Endodermal cell (in vitro differentiated cells): ENCODE results near the gene DENND6B. TPM values are rescaled to one million over a fixed set of nuclear protein-coding genes. Genes with fewer than 3 reads are reported as not detected.

Source experiments
- DNase-seq: peaks from one replicate; pipeline ENCODE4 v3.0.0-alpha.2; 2017
- H3K27ac ChIP-seq: 2 replicates; pipeline ENCODE4 v1.5.1; 2013; ENCODE audit warnings: mild to moderate bottlenecking, low read depth, low read length, moderate library complexity
- H3K27me3 ChIP-seq: 2 replicates; pipeline ENCODE4 v1.6.1; 2013; ENCODE audit warnings: mild to moderate bottlenecking, low read length, moderate library complexity; ENCODE audit not compliant: insufficient read depth, control insufficient read depth, poor library complexity, severe bottlenecking
- H3K36me3 ChIP-seq: 2 replicates; pipeline ENCODE4 v1.7.0; 2013; ENCODE audit warnings: mild to moderate bottlenecking, low read length, moderate library complexity; ENCODE audit not compliant: control insufficient read depth, insufficient read depth
- H3K4me1 ChIP-seq: one replicate; pipeline ENCODE4 v1.7.0; 2013; ENCODE audit warnings: low read length; ENCODE audit not compliant: control insufficient read depth, insufficient read depth
- H3K4me3 ChIP-seq: 2 replicates; pipeline ENCODE4 v1.5.1; 2013; ENCODE audit warnings: mild to moderate bottlenecking, low read length, moderate library complexity
- H3K9ac ChIP-seq: 2 replicates; pipeline ENCODE4 v1.6.1; 2013; ENCODE audit warnings: mild to moderate bottlenecking, low read length, moderate library complexity; ENCODE audit not compliant: poor library complexity, severe bottlenecking; ENCODE audit errors: extremely low read depth
- H3K9me3 ChIP-seq: 2 replicates; pipeline ENCODE4 v1.6.1; 2013; ENCODE audit warnings: mild to moderate bottlenecking, low read length, moderate library complexity; ENCODE audit not compliant: control insufficient read depth
- H3K27ac Mint-ChIP-seq: 2 replicates; pipeline ENCODE4 v1.8.0; 2020; ENCODE audit warnings: mixed read lengths
- H3K27me3 Mint-ChIP-seq: 2 replicates; pipeline ENCODE4 v1.8.0; 2021; ENCODE audit warnings: mild to moderate bottlenecking, mixed read lengths; ENCODE audit not compliant: insufficient read depth
- H3K36me3 Mint-ChIP-seq: 2 replicates; pipeline ENCODE4 v1.8.0; 2020; ENCODE audit warnings: low read depth, mixed read lengths
- H3K4me1 Mint-ChIP-seq: 2 replicates; pipeline ENCODE4 v1.8.0; 2020; ENCODE audit warnings: mixed read lengths
- H3K4me3 Mint-ChIP-seq: 2 replicates; pipeline ENCODE4 v1.8.0; 2020; ENCODE audit warnings: mild to moderate bottlenecking, moderate library complexity, mixed read lengths
- H3K9me3 Mint-ChIP-seq: 2 replicates; pipeline ENCODE4 v1.8.0; 2020; ENCODE audit warnings: mild to moderate bottlenecking, mixed read lengths
- CTCF ChIP-seq: fragments of 200-600 bp; sonication (generic); conservative IDR thresholded peaks from 2 replicates; pipeline ENCODE4 v1.5.0; 2021; ENCODE audit warnings: antibody characterized with exemption, mild to moderate bottlenecking
- WGBS, 2 experiments: methylation state at CpG; one replicate each; pipeline versions ENCODE4 v1.1.5 to v1.1.7; 2013; ENCODE audit warnings: missing lambda C conversion rate in 2 of 2, mixed read lengths in 1 of 2; ENCODE audit not compliant: insufficient coverage in 1 of 2, insufficient read length in 1 of 2; 5-methylcytosine and 5-hydroxymethylcytosine counted together
- long read RNA-seq, 4 experiments: library from polyadenylated mRNA in 2 of 4; library from RNA in 1 of 4; library from capped mRNA in 1 of 4; stranded (forward) in 3 of 4; unstranded in 1 of 4; transcript quantifications; one replicate each; pipeline ENCODE4 v2.0.0, GENCODE V29; 2020 to 2021; ENCODE audit warnings: inconsistent platforms in 1 of 4
- polyA plus RNA-seq, 2 experiments: library from polyadenylated mRNA; stranded (reverse); fragments of 50-300 nt; gene quantifications; one replicate each; pipeline ENCODE4 v1.2.3, GENCODE V29; 2013
- total RNA-seq, 2 donors: library from RNA; stranded (reverse); fragmentation: NEBNext Ultra II Directional in 1 of 2; extraction: Animal tissue kit (Norgen Biotek cat#: 25700) in 1 of 2; gene quantifications; 2 replicates in 1 of 2; 3 replicates in 1 of 2; pipeline ENCODE4 v1.2.1, GENCODE V29; 2021

Gene DENND6B
- 10 to 100 TPM in 1 of 2 donors, 1 to 10 TPM in 1; 8.3 to 14.2 TPM for total RNA-seq
- 19.4 TPM for polyA plus RNA-seq (2013, experiment 1 of 2)
- 14.7 TPM for polyA plus RNA-seq (2013, experiment 2 of 2)
- long read RNA-seq, experiment 1, partial matches to known transcripts: 2 of 3 reads
- long read RNA-seq, experiment 1, other reads (novel, unspliced or antisense): 1 of 3 reads
- long read RNA-seq, experiment 2, full-length matches to known transcripts: 2 of 22 reads
- long read RNA-seq, experiment 2, partial matches to known transcripts: 0 of 22 reads
- long read RNA-seq, experiment 2, other reads (novel, unspliced or antisense): 20 of 22 reads
- long read RNA-seq, experiment 3, full-length matches to known transcripts: 3 of 27 reads
- long read RNA-seq, experiment 3, partial matches to known transcripts: 0 of 27 reads
- long read RNA-seq, experiment 3, other reads (novel, unspliced or antisense): 24 of 27 reads
- long read RNA-seq, experiment 4, partial matches to known transcripts: 3 of 3 reads
- long read RNA-seq, experiment 4, other reads (novel, unspliced or antisense): 0 of 3 reads

- Histone ChIP-seq H3K36me3 (no peaks in the 10 kb centered on the region), H3K9me3 (no peaks in the 10 kb centered on the region), H3K4me3 (peak within 1 kb of the TSS; percentile 82), H3K9ac (peak within 1 kb of the TSS; percentile 51), H3K27ac (peak within 1 kb of the TSS; percentile 44), H3K27me3 (peaks cover 7% of the 10 kb centered on the region), H3K4me1 (no peaks in the 10 kb centered on the region)
- Mint-ChIP-seq H3K27ac (no peak within 1 kb of the TSS), H3K36me3 (no peaks in the 10 kb centered on the region), H3K4me3 (peak within 1 kb of the TSS; percentile 73), H3K4me1 (peaks cover 6% of the 10 kb centered on the region), H3K9me3 (no peaks in the 10 kb centered on the region), H3K27me3 (peaks cover 29% of the 10 kb centered on the region)
- 12 to 23% methylated on average over 79 to 105 of the region's 105 CpGs for WGBS, 2 experiments
- TF ChIP-seq CTCF: peak; percentile 73
- peak; percentile 89 for DNase-seq
These were observed at the start of gene DENND6B for GRCh38 chr22:50326956-50327710. Gene DENND6B (minus strand): TSS chr22:50327012. CDS start chr22:50326988, 24 bp downstream.

- H3K4me3 Mint-ChIP-seq: no peak overlapping the region
- H3K9me3 Mint-ChIP-seq: peaks cover 5% of the 10 kb centered on the region
- no peaks in the 10 kb centered on the region for H3K27me3 Mint-ChIP-seq
- Histone ChIP-seq H3K27me3 (no peaks in the 10 kb centered on the region), H3K4me3 (no peak overlapping the region), H3K4me1 (no peaks in the 10 kb centered on the region), H3K9me3 (peaks cover 6% of the 10 kb centered on the region), H3K27ac (no peak overlapping the region), H3K36me3 (peaks cover 78% of the 10 kb centered on the region), H3K9ac (no peak overlapping the region)
- H3K36me3 Mint-ChIP-seq: peaks cover 70% of the 10 kb centered on the region
- no peak for DNase-seq
- H3K27ac Mint-ChIP-seq: no peak overlapping the region
- no peak for TF ChIP-seq CTCF
- H3K4me1 Mint-ChIP-seq: no peaks in the 10 kb centered on the region
- WGBS, 2 experiments: 97% methylated on average over 3 to 5 of the region's 5 CpGs
These were observed 49.4 kb upstream of the DENND6B start for GRCh38 chr22:50376085-50376651.

- no peak for DNase-seq
- Histone ChIP-seq H3K9me3 (no peaks in the 10 kb centered on the region), H3K27me3 (no peaks in the 10 kb centered on the region), H3K4me3 (no peak overlapping the region), H3K9ac (no peak overlapping the region), H3K27ac (no peak overlapping the region), H3K4me1 (no peaks in the 10 kb centered on the region), H3K36me3 (peaks cover 63% of the 10 kb centered on the region)
- WGBS, 2 experiments: 96 to 100% methylated on average over 1 of the region's 2 CpGs
- Mint-ChIP-seq H3K27ac (no peak overlapping the region), H3K36me3 (peaks cover 55% of the 10 kb centered on the region), H3K4me3 (no peak overlapping the region), H3K4me1 (no peaks in the 10 kb centered on the region), H3K9me3 (no peaks in the 10 kb centered on the region), H3K27me3 (no peaks in the 10 kb centered on the region)
- TF ChIP-seq CTCF: no peak
These were observed 44.4 kb upstream of the DENND6B start for GRCh38 chr22:50371101-50371648.
